C4-2B (cell line): Measurements from ENCODE around the gene TBCB.

ENCODE experiments used
- H3K27ac ChIP-seq: fragments of 450-650 bp; 2 replicates; pipeline ENCODE4 v1.5.1; 2017
- ZFX ChIP-seq: fragments of 450-650 bp; IDR thresholded peaks from 2 replicates; pipeline ENCODE4 v1.6.1; 2017
- TF ChIP-seq, protein P1 (sequence below): fragments of 450-650 bp; conservative IDR thresholded peaks from 2 replicates; pipeline ENCODE4 v1.5.1; 2017; ENCODE audit warnings: mild to moderate bottlenecking

TBCB gene

GRCh38 chr19:36140304-36141038 lies 25.2 kb downstream of the TBCB start:
- H3K27ac ChIP-seq, result peak overlapping the region; percentile 96
- TF ChIP-seq ZFX, result no peak
- TF ChIP-seq, protein P1, sequence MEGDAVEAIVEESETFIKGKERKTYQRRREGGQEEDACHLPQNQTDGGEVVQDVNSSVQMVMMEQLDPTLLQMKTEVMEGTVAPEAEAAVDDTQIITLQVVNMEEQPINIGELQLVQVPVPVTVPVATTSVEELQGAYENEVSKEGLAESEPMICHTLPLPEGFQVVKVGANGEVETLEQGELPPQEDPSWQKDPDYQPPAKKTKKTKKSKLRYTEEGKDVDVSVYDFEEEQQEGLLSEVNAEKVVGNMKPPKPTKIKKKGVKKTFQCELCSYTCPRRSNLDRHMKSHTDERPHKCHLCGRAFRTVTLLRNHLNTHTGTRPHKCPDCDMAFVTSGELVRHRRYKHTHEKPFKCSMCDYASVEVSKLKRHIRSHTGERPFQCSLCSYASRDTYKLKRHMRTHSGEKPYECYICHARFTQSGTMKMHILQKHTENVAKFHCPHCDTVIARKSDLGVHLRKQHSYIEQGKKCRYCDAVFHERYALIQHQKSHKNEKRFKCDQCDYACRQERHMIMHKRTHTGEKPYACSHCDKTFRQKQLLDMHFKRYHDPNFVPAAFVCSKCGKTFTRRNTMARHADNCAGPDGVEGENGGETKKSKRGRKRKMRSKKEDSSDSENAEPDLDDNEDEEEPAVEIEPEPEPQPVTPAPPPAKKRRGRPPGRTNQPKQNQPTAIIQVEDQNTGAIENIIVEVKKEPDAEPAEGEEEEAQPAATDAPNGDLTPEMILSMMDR, result no peak

- H3K27ac ChIP-seq, result peak overlapping the region; percentile 96
Measured at GRCh38 chr19:36141039-36141927, 26.0 kb downstream of the TBCB start.

GRCh38 chr19:36142046-36142445 lies 26.8 kb downstream of the TBCB start:
- TF ChIP-seq, protein P1, result no peak
- no peak for TF ChIP-seq ZFX
- no peak overlapping the region for H3K27ac ChIP-seq

More at GRCh38 chr19:36141039-36141927, 26.0 kb downstream of the TBCB start:
- TF ChIP-seq, protein P1, result no peak
- no peak for TF ChIP-seq ZFX

GRCh38 chr19:36142496-36142895 lies 27.2 kb downstream of the TBCB start:
- TF ChIP-seq, protein P1, result no peak
- TF ChIP-seq ZFX, result no peak
- H3K27ac ChIP-seq, result no peak overlapping the region

GRCh38 chr19:36144624-36145023 lies 29.4 kb downstream of the TBCB start:
- no peak for TF ChIP-seq ZFX
- TF ChIP-seq, protein P1, result no peak
- no peak overlapping the region for H3K27ac ChIP-seq

DNA sequence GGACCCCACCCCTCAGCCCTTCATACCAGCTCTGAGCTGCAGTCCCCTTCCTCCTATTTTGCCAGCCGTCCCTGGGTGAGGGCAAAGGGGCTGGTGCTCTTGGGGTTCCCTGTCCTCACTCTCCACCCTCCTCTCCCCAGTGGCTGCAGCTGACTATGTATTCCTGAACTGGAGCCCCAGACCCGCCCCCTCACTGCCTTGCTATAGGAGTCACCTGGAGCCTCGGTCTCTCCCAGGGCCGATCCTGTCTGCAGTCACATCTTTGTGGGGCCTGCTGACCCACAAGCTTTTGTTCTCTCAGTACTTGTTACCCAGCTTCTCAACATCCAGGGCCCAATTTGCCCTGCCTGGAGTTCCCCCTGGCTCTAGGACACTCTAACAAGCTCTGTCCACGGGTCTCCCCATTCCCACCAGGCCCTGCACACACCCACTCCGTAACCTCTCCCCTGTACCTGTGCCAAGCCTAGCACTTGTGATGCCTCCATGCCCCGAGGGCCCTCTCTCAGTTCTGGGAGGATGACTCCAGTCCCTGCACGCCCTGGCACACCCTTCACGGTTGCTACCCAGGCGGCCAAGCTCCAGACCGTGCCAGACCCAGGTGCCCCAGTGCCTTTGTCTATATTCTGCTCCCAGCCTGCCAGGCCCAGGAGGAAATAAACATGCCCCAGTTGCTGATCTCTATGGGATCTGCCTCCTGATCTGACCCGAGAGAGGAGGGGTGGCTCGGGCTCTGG lies 34.6 kb downstream of the TBCB start:
- no peak overlapping the region for H3K27ac ChIP-seq
- TF ChIP-seq, protein P1, result no peak
